ENCODE results near the gene TBC1D10B.
A peak's percentile ranks its signal among the peaks of the same experiment; 100 is the strongest.

TBC1D10B gene

GRCh38 chr16:30370456-30371247 is at the start of gene TBC1D10B:
TBC1D10B (minus strand) TSS chr16:30370494; CDS start chr16:30370183, 311 bp downstream.
- peak; percentile 100 for DNase-seq

- DNase-seq: peak; percentile 51
These were observed 48.3 kb upstream of the TBC1D10B start for GRCh38 chr16:30418350-30419181.

- DNase-seq: peak; percentile 99
These were observed 47.4 kb upstream of the TBC1D10B start for GRCh38 chr16:30417529-30418349.

GRCh38 chr16:30416624-30417528 is 46.6 kb upstream of the TBC1D10B start:
- peak; percentile 77 for DNase-seq

- no peak for DNase-seq
These were observed 45.8 kb upstream of the TBC1D10B start for GRCh38 chr16:30416047-30416603.

- no peak for DNase-seq
These were observed 43.9 kb upstream of the TBC1D10B start for GRCh38 chr16:30414159-30414558.

- DNase-seq: no peak
These were observed 43.0 kb upstream of the TBC1D10B start for GRCh38 chr16:30413112-30413806.

- DNase-seq: peak; percentile 92
These were observed 39.1 kb upstream of the TBC1D10B start for GRCh38 chr16:30409125-30410060.

- peak; percentile 57 for DNase-seq
These were observed 37.7 kb upstream of the TBC1D10B start for GRCh38 chr16:30407804-30408534.

GRCh38 chr16:30407102-30407803 is 37.0 kb upstream of the TBC1D10B start, which contains the start of gene ZNF771:
ZNF771 (plus strand) TSS chr16:30407606; CDS start chr16:30408054, 448 bp downstream.
- DNase-seq: peak; percentile 96

GRCh38 chr16:30406795-30407101 is 36.5 kb upstream of the TBC1D10B start:
- DNase-seq: no peak

- DNase-seq: peak; percentile 96
These were observed 31.6 kb upstream of the TBC1D10B start for GRCh38 chr16:30401768-30402425.

- DNase-seq: peak; percentile 71
These were observed 29.3 kb upstream of the TBC1D10B start for GRCh38 chr16:30399435-30400186.

- no peak for DNase-seq
These were observed 28.6 kb upstream of the TBC1D10B start for GRCh38 chr16:30398661-30399434.

GRCh38 chr16:30397776-30398660 is 27.7 kb upstream of the TBC1D10B start:
- no peak for DNase-seq
